ENCODE measurements around the gene CREBBP. TPM values are rescaled to one million over a fixed set of nuclear protein-coding genes. Genes with fewer than 3 reads are reported as not detected.

CREBBP gene
- total RNA-seq, 2 donors from 2014 or later = 82.2 to 143 TPM

DNA sequence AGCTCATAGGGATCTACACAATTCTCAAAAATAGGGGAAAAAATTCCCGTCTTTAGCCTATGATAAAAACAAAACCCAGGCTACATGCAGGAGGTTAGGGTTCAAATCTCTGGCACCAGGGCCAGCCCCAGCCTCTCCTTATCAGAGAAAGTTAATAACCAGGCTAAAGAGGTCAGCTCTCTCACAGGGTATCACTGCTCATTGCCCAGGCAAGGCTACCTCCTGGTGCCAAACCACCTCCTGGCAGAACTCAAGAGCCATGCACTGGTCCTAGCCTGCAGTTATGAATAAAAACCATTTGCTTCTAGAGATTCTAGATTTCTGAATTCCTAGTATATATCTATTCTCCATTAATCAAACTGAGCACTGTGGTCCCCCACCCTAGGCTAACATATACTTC is 65.8 kb downstream of the CREBBP start:
- H3K36me3 ChIP-seq = no peaks in the 10 kb centered on the region
- peaks cover 1% of the 10 kb centered on the region for H3K4me1 ChIP-seq (replicated peaks)
- 88% methylated on average over 1 of the region's 1 CpG for WGBS
- no peak overlapping the region for H3K4me3 ChIP-seq
- intact Hi-C loops (cut with DNase I) = no loop called here
- H3K9me3 ChIP-seq = no peaks in the 10 kb centered on the region
- no peak for TF ChIP-seq POLR2A (IDR thresholded peaks at IDR 0.05)
- no peak for TF ChIP-seq CTCF (IDR thresholded peaks at IDR 0.05)
- no peak for TF ChIP-seq POLR2AphosphoS5 (IDR thresholded peaks at IDR 0.05)
- H3K27me3 ChIP-seq (replicated peaks; ENCODE audit: insufficient read depth) = no peaks in the 10 kb centered on the region
- no peak for DNase-seq (ENCODE audit: low spot score)
- no peak overlapping the region for H3K27ac ChIP-seq

DNA sequence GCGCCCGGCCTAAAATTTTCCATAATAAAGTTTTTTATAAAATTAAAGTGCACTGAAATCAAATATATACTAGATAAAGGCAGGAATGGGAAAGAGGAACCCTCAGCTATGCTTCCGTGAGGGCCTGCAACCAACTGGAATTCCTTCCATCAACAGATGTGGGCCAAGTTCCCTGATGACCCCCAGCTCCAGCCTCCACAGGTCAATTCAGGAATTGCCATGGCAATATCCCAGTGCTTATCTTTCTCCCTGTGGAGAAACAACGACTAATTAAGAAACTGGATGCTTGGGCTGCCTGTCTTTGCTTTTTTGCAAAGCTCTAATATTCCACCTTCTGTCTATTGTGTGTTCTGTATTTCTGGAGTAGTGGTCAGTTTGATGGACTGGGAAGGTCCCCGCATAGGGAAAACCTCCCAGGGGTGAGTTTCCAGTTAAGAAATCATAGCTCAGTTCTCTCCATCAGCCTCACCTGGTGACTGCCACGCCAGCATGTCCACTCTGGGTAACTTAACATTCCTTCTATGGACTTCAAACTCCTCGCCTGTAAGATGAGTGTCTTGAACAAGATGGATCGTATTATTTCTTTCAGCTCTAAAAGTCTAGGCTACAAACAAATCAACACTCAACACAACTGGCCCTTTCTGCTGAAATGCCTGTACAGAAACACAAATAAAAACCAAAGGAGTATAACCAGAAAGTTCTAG is 67.9 kb downstream of the CREBBP start:
- no peaks in the 10 kb centered on the region for H3K4me1 ChIP-seq (replicated peaks)
- H3K9me3 ChIP-seq = no peaks in the 10 kb centered on the region
- 85% methylated on average over 8 of the region's 8 CpGs for WGBS
- TF ChIP-seq POLR2AphosphoS5 (IDR thresholded peaks at IDR 0.05) (no peak), CTCF (IDR thresholded peaks at IDR 0.05) (no peak), POLR2A (IDR thresholded peaks at IDR 0.05) (no peak)
- intact Hi-C loops (cut with DNase I) = no loop called here
- no peak overlapping the region for H3K4me3 ChIP-seq
- no peaks in the 10 kb centered on the region for H3K27me3 ChIP-seq (replicated peaks; ENCODE audit: insufficient read depth)
- H3K36me3 ChIP-seq = no peaks in the 10 kb centered on the region
- DNase-seq (ENCODE audit: low spot score) = no peak
- no peak overlapping the region for H3K27ac ChIP-seq

DNA sequence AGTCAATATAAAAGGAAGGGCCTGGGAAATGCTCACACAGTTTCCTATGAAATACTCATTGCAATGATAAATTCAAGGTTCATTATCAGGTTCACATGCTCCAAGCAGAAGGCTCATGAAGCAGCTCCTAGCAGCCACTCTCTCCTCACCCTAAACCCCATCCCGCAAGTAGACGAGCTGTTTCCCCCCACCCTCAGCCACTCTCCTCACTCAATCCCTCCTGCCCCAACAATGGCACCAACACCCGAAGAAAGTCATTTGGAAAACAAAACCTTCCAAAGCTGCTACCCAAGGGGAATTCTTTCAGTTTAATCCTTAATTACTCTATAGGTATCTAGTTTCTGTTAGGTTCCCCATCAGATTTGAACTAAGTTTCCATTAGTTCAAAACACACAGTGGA is 69.7 kb downstream of the CREBBP start:
- TF ChIP-seq POLR2A (IDR thresholded peaks at IDR 0.05) = no peak
- no peak for TF ChIP-seq POLR2AphosphoS5 (IDR thresholded peaks at IDR 0.05)
- no peak for TF ChIP-seq CTCF (IDR thresholded peaks at IDR 0.05)
- Histone ChIP-seq H3K36me3 (no peaks in the 10 kb centered on the region), H3K27ac (no peak overlapping the region), H3K9me3 (no peaks in the 10 kb centered on the region), H3K27me3 (replicated peaks; ENCODE audit: insufficient read depth) (no peaks in the 10 kb centered on the region), H3K4me3 (no peak overlapping the region), H3K4me1 (replicated peaks) (no peaks in the 10 kb centered on the region)
- WGBS = 93% methylated on average over 3 of the region's 3 CpGs
- no peak for DNase-seq (ENCODE audit: low spot score)
- intact Hi-C loops (cut with DNase I) = no loop called here

DNA sequence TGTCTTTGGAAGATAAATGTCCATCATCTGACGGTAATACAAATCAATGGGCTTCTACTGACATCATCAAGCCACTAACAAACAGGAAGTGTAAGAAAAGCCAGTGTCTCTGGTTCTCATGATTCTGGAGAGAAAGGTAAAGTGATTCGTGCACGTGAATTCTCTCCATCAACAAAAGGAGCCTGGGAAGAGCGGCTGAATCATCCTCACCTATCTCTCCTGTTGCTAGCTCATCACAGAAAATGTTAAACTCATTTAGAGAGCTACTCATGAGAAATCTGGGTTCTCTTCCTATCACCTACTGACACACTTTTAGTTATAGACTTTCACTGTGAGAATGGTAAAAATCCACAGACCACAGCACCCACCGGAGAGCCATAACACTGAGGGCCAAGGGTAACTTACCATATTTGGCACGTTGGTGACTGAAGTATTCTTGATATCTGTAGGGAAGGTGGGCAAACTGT is 70.3 kb downstream of the CREBBP start:
- intact Hi-C loops (cut with DNase I) = no loop called here
- no peaks in the 10 kb centered on the region for H3K9me3 ChIP-seq
- no peaks in the 10 kb centered on the region for H3K36me3 ChIP-seq
- no peaks in the 10 kb centered on the region for H3K27me3 ChIP-seq (replicated peaks; ENCODE audit: insufficient read depth)
- DNase-seq (ENCODE audit: low spot score) = no peak
- WGBS = 88% methylated on average over 6 of the region's 6 CpGs
- H3K4me1 ChIP-seq (replicated peaks) = no peaks in the 10 kb centered on the region
- no peak overlapping the region for H3K27ac ChIP-seq
- no peak for TF ChIP-seq CTCF (IDR thresholded peaks at IDR 0.05)
- TF ChIP-seq POLR2A (IDR thresholded peaks at IDR 0.05) = no peak
- TF ChIP-seq POLR2AphosphoS5 (IDR thresholded peaks at IDR 0.05) = no peak
- H3K4me3 ChIP-seq = no peak overlapping the region

Measured in prostate gland (tissue), 2 donors.